ENCODE results near the gene ABCD3. TPM values are rescaled to one million over a fixed set of nuclear protein-coding genes. Genes with fewer than 3 reads are reported as not detected.

Gene ABCD3
- total RNA-seq, 1 donor from 2014 or later = 76.6 TPM

GRCh38 chr1:94401206-94401605 lies 17.0 kb upstream of the ABCD3 start:
- intact Hi-C loops (cut with micrococcal nuclease) = no loop called here
- H3K27me3 ChIP-seq (ENCODE audit: low read depth) = no peaks in the 10 kb centered on the region

GRCh38 chr1:94406446-94406845 lies 11.7 kb upstream of the ABCD3 start:
- intact Hi-C loops (cut with micrococcal nuclease) = no loop called here
- no peak for DNase-seq
- Histone ChIP-seq H3K4me1 (no peaks in the 10 kb centered on the region), H3K36me3 (no peaks in the 10 kb centered on the region), H3K9me3 (replicated peaks) (no peaks in the 10 kb centered on the region), H3K4me3 (no peak overlapping the region), H3K27ac (replicated peaks) (no peak overlapping the region), H3K27me3 (ENCODE audit: low read depth) (no peaks in the 10 kb centered on the region)
- no peak for TF ChIP-seq CTCF (IDR thresholded peaks at IDR 0.05; ENCODE audit: borderline replicate concordance)

More at GRCh38 chr1:94401206-94401605, 17.0 kb upstream of the ABCD3 start:
- Histone ChIP-seq H3K4me1 (peaks cover 5% of the 10 kb centered on the region), H3K27ac (replicated peaks) (no peak overlapping the region), H3K4me3 (no peak overlapping the region), H3K9me3 (replicated peaks) (no peaks in the 10 kb centered on the region), H3K36me3 (no peaks in the 10 kb centered on the region)
- no peak for DNase-seq
- TF ChIP-seq CTCF (IDR thresholded peaks at IDR 0.05; ENCODE audit: borderline replicate concordance) = no peak

- Histone ChIP-seq H3K36me3 (no peaks in the 10 kb centered on the region), H3K4me1 (no peaks in the 10 kb centered on the region), H3K9me3 (replicated peaks) (no peaks in the 10 kb centered on the region), H3K4me3 (no peak overlapping the region), H3K27me3 (ENCODE audit: low read depth) (no peaks in the 10 kb centered on the region), H3K27ac (replicated peaks) (no peak overlapping the region)
- DNase-seq = no peak
- no peak for TF ChIP-seq CTCF (IDR thresholded peaks at IDR 0.05; ENCODE audit: borderline replicate concordance)
- intact Hi-C loops (cut with micrococcal nuclease) = no loop called here
Observed at GRCh38 chr1:94408104-94408830, 9.9 kb upstream of the ABCD3 start.

GRCh38 chr1:94411237-94411636 lies 7.0 kb upstream of the ABCD3 start:
- Histone ChIP-seq H3K36me3 (no peaks in the 10 kb centered on the region), H3K4me3 (no peak overlapping the region), H3K9me3 (replicated peaks) (no peaks in the 10 kb centered on the region), H3K27me3 (ENCODE audit: low read depth) (no peaks in the 10 kb centered on the region), H3K4me1 (peaks cover under 1% of the 10 kb centered on the region), H3K27ac (replicated peaks) (no peak overlapping the region)
- no peak for TF ChIP-seq CTCF (IDR thresholded peaks at IDR 0.05; ENCODE audit: borderline replicate concordance)
- DNase-seq = no peak
- intact Hi-C loops (cut with micrococcal nuclease) = no loop called here

GRCh38 chr1:94413311-94413710 lies 4.9 kb upstream of the ABCD3 start:
- Histone ChIP-seq H3K4me3 (no peak overlapping the region), H3K36me3 (no peaks in the 10 kb centered on the region), H3K9me3 (replicated peaks) (no peaks in the 10 kb centered on the region), H3K27me3 (ENCODE audit: low read depth) (no peaks in the 10 kb centered on the region), H3K27ac (replicated peaks) (no peak overlapping the region), H3K4me1 (peaks cover 11% of the 10 kb centered on the region)
- no peak for DNase-seq
- intact Hi-C loops (cut with micrococcal nuclease) = no loop called here
- no peak for TF ChIP-seq CTCF (IDR thresholded peaks at IDR 0.05; ENCODE audit: borderline replicate concordance)

Measured in left ventricle myocardium inferior (tissue), 1 donor.